Measurements from ENCODE around the gene MAGEL2.

Gene MAGEL2

DNA sequence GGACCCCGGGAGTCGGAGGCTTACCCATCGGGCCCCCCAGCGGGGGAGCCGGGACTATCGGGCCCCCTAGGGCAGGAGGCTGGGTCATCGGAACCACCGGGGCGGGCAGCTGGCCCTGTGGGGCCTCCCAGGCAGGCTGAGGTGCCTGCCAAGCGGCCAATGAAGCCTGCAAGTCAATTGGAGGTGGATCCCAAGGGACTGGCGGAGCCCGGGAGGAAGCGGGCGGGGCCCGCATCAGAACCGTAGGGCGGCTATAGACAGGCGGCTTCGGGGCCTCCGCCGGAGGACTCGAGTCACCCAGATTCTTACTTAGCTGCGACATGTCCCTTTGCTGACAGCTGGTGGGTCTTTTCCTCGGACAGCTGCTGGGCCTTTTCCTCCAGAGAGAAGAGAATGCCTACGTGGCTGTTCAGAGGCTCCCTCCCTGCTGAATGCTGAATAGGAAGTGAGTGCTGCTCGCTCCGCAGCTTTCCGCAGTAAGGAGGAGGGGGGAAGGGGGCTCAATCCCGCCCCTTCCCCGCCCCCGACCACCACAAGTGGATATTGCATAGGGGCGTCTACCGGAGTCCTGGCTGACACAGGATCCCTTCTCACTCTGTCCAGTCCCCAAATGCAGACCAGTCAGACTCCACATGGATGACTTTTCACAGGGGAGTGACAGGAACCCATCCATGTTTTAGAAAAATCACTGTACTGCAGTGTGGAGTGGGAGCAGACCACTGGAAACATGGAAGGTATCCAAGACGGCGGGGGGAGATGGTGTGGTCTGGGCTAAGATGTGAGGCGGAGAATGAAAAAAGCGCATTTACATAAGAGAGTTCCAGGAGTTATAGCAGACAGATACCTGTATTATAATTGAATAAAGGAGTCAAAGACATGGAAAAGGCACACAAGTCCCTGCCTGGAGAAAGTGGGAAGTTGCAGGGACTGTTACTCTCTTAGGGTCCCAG is at the start of gene MAGEL2:
MAGEL2 (minus strand) TSS at position 447 of the 950 bp plus-strand sequence; CDS start at position 322, 125 bp downstream.
- DNase-seq, result no peak

DNA sequence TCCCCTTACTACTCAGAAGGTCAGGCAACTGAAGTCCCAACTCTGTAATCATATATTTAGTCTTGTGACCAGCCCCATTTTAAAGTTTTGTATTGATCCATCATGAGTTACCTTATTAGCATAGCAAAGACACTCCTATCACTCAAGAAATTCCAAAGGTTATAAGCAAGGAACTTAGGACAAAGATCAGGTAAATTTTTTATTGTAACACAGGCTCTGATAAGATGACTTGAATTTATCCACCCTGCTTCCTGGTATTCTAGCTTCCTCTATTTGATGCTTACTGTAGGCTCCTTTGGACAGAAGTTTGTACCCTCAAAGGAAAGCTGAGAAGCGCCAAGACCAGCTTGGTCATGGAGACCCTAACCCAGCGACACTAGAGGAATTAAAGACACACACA is 47.6 kb upstream of the MAGEL2 start:
- no peak for DNase-seq

DNA sequence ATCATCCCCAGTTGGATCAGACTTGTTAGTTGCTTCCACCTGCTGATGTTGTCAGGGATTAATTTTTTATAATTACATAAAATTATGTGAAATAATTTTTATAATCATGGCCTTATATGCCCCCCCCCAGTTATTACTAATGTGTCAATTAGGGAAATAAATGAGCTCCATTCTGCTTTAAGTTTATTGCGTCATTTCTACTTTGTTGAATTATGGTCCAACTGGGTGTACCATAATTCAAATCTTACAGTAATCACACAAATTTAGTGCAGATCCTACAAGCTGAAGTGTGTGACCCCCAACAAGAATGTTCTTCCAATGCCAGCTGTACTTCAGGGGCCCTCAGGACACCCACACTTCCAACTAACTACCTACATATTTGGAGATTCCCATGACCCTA is 46.9 kb upstream of the MAGEL2 start:
- no peak for DNase-seq

DNA sequence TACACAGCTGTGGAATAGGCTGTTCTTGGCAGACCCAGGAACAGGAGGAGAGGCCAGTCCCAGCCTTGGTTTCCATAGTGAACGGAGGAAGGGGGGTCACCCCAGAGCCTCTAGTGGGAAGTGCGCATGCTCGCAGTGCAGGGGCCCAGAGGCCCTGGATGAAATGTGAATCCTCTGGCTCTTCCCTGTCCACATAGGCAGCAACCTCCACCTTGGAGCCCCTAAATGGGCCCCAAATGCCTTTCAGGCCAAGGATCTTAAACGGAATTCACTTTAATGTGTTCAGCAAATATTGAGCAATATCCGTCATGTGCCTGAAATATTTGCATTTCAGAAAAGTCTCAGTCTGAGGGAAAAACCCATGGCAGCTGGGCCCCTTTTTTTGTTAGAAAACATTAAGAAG is 42.8 kb upstream of the MAGEL2 start:
- no peak for DNase-seq

DNA sequence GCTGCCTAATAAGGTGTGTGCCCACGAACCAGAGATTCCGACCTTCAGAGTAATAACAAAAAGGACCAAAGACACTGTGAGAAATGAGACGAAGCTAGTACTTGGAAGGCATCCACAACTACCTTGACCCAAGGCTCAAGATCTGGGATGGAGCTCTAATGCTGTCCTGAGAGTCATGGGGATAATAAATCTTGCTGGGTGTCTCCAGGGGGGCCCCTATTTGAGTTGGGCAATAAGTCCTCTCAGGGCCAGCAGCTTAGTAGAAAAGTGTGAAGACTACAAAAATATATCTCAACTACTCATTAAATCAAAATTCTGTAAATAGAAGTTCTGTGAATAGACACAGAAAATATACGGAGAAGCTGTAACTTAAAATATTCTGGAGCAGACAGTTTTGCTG is 42.3 kb upstream of the MAGEL2 start:
- DNase-seq, result no peak

DNA sequence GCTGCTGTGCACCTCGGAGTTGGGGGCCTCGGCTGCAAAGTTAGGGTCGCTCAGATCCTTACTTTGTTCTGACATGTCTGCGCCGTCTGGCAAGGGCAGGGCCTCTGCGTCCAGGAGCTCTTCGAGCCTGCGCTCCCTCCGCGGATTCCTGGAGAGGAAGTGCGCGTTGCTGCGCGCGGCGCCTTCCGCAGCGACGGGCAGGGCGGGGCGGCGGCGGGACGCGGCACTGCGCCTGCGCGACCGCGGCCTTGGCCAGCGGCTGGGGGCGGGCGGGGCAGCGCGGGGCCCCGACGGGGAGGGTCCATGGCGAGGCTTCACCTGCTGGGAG is 39.4 kb upstream of the MAGEL2 start, which contains the start of gene NDN:
NDN (minus strand) TSS at position 163 of the 328 bp plus-strand sequence; CDS start at position 75, 88 bp downstream.
- peak; percentile 27 for DNase-seq

DNA sequence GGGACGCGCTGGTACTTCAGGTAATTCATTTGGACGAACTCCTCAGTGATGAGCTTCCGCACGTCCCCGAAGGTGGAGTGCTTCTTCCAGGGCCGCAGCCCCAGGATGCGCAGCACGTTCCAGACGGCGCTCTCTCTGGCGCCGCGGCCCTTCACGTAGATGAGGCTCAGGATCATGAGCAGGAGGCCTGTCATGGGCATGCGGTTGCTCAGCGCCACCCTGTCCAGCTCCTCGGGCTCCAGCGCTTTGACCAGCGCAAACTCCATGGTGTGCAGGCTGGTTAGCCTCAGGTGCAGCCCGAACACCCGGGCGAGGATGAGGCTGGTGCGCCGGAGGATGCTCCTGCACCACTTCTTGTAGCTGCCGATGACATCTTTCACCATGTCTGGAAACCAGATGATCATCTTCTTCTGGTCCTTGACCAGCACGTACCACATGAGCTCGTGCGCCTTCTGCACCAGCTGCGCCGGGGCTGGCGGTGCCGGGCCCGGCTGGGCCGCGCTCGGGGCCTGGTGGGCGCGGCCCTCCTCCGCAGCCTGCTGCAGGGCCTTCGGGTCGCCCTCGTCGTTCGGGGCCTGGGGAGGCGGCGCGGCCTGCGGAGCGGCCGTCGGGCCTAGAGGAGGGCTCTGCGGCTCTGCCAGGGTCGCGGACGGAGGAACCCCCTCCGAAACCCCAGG is 38.9 kb upstream of the MAGEL2 start:
- no peak for DNase-seq

DNA sequence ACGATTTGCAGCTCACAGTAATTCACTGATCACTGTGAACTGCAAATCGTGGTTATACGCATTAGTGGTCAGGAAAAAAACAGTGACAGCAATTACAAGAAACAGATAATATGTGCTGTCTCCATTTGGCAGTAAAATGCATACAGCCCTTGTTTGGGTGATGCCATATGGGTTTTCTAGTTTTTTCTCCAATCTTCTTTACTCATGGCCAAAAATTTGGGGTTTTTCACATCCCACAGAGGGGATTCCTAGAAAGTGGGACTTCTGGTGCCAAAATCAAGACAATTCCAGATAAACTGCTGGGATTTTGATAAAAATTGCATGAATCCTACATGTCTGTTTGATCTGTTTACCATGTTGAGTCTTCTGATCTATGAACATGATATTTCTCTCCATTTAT is 23.8 kb upstream of the MAGEL2 start:
- DNase-seq, result no peak

DNA sequence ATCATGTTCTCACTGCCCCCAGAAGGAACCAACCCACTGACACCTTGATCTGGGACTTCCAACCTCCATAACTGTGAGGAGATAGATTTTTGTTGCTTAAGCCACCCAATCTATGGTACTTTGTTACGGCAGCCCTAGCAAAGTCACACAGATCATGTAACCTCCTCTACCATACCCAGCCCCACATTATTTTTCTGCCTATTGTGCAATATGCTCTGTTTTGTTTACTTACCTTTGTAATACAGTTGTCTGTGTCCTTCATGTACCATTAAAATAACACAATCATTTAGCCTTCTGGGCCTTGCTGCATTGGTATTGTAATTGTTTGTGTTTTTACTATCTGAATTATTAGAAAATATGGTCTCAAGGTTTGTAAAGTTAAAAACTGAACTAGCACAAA is 23.3 kb upstream of the MAGEL2 start:
- DNase-seq, result no peak

DNA sequence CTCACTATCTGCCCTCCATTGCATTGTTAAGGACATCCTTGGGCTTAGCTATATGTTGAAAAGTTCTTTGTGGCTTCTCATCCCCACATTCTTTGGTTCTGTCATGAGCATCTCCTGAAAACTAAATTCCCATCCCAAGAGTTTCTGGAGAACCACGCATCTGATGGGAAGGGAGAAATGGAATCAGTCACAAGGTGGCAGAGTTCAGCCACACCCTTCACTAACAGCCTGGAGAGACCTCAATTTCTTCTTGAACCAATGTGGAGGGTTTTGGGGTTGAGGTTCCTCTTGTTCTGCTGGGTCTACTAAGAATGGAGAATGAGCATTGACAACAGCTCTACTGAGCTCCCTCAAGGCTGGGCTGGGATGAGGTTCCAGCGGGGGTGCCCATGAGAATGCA is 15.6 kb upstream of the MAGEL2 start:
- no peak for DNase-seq

DNA sequence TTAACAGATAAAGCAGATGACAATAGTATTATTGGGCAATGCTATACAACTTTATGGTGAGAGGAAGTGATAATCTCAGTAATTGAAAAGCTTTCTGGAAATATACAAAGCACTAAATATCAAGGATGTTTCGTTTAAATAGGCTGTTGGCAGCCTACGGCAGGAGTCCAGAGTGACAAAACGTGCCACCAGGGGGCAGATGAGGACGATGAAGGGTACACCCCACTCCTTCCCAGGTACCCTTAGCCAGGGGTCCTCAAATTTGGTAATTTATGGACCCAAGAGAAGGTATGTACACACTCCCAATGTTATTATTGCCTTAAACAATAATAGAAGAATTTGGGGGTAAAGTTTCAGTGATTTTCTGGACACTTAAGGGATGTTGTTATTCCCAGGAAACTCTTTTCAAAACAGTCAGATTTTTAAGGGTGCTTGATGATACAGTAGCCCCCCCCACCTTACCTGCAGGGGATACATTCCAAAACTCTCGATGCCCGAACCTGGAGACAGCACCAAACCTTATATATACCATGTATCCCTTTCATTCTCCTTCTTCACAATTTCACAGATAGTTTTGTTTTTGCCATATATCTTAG is 1.4 kb upstream of the MAGEL2 start:
- DNase-seq, result peak; percentile 25

DNA sequence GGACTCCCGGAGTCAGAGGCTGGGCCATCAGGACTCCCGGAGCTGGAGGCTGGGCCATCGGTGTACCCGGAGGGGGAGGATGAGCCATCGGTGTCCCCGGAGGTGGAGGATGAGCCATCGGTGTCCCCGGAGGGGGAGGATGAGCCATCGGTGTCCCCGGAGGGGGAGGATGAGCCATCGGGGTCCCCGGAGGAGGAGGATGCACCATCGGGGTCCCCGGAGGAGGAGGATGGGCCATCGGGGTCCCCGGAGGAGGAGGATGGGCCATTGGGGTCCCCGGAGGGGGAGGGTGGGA is 719 bp downstream of the MAGEL2 start:
- no peak for DNase-seq

DNA sequence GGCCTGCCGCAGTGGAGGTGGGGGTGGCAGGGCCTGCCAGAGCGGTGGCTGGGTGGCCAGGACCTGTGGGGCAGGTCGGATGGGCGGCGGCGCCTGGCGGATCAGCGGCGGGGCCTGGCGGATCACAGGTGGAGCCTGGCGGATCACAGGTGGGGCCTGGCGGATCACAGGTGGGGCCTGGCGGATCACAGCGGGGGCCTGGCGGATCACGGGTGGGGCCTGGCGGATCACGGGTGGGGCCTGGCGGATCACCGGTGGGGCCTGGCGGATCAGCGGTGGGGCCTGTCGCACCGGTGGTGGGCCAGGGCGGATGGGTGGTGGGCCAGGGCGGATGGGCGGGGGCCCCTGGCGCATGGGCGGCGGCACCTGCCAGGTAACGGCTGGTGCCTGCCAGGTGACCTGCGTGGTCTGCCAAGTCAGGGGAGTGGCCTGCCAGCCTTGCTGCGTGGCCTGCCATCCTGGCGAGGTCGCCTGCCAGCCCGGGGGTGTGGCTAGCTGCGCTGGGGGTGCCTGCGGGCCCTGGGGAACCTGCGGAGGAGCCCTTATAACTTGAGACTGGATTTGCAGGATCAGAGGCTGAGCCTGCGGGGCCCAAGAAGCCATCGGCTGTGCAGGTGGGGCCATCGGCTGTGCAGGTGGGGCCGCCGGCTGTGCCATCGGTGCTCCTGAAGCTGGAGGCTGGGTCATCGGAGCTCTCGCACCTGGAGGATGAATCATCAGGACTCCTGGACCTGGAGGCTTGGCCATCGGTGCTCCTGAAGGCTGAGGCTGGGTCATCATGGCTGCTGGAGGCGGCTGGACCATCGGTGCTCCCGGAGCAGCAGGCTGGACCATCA is 1.3 kb downstream of the MAGEL2 start:
- no peak for DNase-seq

DNA sequence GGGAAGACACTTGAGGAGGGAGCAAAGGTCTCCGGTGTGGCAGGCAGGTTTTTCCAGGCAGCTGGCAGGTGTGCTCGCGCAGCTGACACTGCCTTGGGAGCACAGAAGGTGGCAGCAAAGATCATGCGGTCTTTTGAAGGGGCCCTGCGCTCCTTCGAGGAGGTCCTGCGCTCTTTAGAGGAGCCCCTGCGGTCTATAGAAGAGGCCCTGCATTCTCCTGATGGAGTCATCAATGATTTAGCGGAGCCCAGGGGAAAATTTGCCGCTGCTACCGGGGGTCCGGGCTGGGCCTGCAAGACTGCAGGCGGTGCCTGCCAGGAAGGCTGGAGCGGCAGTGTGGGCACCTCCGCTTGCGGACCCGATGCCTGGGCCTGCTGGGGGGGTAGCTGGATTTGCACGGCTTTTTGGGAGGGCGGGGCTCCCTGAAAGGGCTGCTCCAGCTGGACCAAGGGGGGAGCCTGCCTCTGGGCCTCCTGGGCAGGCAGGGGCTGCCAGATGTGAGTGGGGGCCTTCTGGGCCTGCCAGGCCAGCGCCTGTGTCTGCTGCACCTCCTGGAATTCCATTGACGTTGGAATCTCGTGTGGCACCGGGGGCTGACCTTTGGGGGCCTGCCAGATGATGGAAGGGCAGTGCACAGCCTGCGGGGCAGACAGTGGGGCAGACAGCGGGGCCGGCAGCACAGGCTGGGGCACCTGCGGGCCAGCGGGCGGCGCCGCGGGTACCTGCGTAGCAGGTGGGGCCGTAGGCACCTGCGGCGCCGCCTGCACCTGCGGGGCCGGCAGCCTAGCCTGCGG is 2.1 kb downstream of the MAGEL2 start:
- DNase-seq, result no peak

DNA sequence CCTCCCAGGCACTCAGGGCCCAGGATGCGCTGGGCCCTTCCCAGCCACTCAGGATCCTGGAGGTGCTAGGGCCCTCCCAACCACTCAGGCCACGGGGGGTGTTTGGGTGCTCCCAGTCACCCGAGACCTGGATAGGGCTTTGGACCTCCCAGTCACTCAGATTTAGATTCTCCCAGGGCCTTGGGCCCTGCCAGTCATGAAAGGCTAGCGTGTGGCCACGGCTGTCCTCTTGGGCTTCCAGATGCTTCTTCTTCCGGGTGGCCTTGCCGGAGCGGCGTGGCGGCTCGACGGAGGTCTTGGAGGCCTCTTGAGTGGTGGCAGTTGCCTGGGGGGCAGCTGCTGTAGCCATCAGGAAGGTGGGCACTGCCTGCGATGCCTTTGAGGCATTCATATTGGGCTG is 2.8 kb downstream of the MAGEL2 start:
- DNase-seq, result no peak

DNA sequence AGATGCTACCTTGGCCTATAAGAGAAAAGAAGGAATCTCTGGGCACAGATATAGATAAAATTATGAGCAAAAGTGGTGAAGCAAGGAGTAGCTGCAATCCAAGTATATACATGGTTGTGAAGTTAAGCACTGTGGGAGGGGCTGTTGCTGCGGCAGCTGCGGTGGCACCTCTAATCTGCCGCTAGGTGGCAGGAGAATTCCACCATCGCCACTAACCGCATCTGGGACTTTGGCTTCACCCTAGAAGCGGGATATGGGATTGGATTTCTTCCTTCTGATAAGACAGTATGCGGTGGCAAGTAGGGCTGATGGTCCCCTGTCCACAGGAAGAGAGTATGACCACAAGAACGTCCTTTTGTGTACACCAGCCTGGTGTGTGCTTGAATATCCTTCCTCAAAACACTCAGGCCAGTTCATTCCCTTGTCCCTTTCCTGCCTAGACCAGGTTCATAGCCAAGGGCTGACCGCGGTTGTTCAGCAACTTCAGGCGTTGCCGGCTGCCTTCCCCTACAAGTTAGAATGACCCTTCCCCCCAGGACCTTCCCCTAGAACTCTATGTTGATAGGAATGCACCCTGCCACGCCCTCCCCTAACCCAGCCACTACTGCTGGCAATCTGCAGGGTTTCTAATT is 5.1 kb downstream of the MAGEL2 start:
- peak; percentile 59 for DNase-seq

DNA sequence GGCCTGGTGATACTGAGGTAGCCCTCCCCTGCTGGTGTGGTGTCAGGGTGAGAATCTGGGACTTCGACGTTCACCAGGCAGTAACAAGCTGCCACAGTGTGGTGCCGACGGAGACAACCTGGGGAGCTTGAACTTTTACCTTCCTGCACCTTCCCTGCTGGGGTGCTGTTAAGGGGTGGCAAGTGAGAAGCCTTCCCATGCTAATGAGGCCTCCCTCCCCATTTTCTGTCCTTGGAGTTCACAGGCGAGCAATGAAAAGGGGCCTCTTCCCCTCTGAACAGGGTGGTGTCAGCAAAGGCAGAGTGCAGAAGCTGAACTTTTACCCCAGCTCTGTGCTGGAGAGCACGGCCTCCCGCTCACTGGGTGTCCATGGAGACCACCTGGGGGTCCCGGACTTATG is 13.5 kb downstream of the MAGEL2 start:
- no peak for DNase-seq

DNA sequence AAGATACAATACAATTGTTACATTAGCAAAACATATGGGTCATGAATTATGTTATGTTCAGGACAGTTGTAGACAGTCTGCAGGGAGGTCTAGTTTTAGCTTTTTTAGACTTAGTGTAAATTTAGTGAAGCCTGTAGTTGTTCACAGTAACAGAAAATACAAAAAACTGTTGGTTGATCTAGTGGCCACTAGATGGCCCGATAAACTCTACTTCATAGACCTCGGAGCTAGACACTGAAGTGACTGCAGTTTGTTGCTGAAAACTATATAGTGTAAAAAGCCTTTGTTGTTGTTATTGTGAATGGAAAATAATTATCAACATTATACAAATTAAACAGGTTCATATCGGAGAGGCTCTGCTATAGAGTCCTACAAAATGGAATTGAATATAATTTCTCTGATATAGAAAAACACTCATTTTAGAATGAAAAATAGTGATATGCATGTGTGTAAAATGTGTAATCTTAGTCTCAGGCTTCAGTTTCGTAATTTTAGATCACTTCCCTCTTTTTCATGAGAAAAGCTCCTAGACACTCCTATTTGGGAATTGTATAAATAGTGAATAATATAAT is 18.3 kb downstream of the MAGEL2 start:
- peak; percentile 8 for DNase-seq

DNA sequence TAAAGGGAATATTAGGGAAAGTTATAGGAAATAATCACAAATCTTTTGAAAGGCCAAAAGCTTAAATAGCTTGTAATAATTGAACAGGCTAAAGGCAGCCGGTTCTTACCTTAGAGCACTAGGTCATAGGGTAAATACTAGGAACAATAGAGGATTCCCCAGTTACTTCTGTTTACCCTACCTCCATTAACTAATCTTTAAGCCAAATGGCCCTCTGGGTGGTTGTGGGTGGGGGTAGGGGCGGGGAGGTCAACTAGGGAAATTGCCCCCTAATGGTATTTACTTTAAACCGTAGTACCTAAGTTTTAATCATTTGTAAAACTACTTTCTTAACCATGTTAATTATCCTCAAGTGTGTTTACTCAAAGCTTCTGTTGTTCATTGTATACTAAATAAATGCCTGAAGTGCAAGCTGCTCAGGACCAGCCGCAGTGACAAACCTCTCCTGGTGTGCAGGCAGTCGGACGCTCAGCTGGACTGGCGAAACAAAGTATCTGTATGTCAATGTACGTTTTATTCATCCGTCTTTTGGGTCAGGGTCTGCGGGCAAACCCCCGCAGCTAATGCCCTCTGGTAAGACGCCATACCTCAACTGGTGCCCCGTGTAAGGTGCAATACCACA is 18.9 kb downstream of the MAGEL2 start:
- no peak for DNase-seq

DNA sequence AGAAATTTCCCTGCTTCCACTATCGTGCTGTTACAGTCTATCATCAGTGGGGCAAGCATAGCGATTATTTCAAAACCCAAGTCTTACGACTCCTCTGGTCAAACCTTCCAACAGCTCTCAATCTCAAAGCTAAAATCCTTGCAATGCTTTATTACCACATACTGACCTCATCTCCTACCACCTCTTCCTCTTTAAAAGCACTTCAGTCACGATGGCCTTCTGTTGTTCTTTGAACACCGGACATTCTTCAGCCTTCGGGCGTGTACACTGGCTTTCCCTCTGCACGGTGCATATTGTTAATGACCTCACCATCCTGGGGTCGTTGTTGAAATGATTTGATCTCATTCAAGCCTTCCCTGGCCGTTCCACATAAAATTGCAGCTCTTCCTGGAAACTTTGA is 31.1 kb downstream of the MAGEL2 start:
- DNase-seq, result no peak

DNA sequence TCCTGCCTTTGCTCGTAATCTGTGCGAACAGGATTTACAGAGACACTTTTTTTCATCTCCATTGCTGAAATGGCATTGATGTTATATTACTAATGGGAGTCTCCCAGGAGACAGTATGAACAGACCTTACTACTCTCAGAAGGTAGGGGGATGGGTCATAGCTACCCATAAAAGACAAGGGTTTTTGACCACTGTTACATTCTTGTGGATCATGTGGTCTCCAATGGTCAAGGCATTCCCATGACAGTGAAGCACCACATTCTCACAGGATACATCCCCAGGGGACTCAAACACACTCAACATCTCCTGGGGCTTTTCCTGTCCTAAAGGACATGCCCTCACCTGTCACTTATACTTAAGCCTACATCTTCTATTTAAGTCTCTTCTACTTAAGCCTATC is 41.4 kb downstream of the MAGEL2 start:
- DNase-seq, result no peak
